Breast epithelium (tissue), 4 donors: ENCODE data around the gene LEPR. TPM values are rescaled to one million over a fixed set of nuclear protein-coding genes. Genes with fewer than 3 reads are reported as not detected.
"Not testable (repeated sequence)": the region's sequence is repeated elsewhere in the genome, so short reads cannot be mapped to it uniquely, and the experiment has no call there.

ENCODE experiments used
- DNase-seq, 2 donors: peaks; one replicate each; pipeline ENCODE4 v3.0.0-alpha.2; 2019; ENCODE audit warnings: low spot score in 2 of 2
- H3K27ac ChIP-seq, 2 donors: fragments of 200-600 bp; sonication (generic) in 1 of 2; one replicate each; pipeline ENCODE4 v1.5.1; 2016 to 2019; ENCODE audit warnings: mild to moderate bottlenecking in 1 of 2
- H3K27me3 ChIP-seq, 2 donors: fragments of 200-600 bp; sonication (generic) in 1 of 2; one replicate each; pipeline versions ENCODE4 v1.5.1 to v1.6.0; 2017 to 2019; ENCODE audit warnings: control low read depth in 1 of 2, mild to moderate bottlenecking in 1 of 2
- H3K36me3 ChIP-seq: fragments of 200-600 bp; one replicate; pipeline ENCODE4 v1.5.1; 2019
- H3K4me1 ChIP-seq, 2 donors: fragments of 200-600 bp; sonication (generic); one replicate each; pipeline ENCODE4 v1.5.1; 2016 to 2019; ENCODE audit warnings: control low read depth in 1 of 2
- H3K4me3 ChIP-seq, 3 donors: fragments of 200-600 bp; sonication (generic); 1 replicate in 2 of 3; 2 replicates in 1 of 3; pipeline ENCODE4 v1.5.1; 2016 to 2019; ENCODE audit warnings: mild to moderate bottlenecking in 3 of 3, moderate library complexity in 2 of 3
- H3K9me3 ChIP-seq, 2 donors: fragments of 200-600 bp; sonication (generic) in 1 of 2; one replicate each; pipeline ENCODE4 v1.5.1; 2016 to 2019; ENCODE audit warnings: control low read depth in 1 of 2
- CTCF ChIP-seq, 3 donors: fragments of 450-650 bp; IDR thresholded peaks; one replicate each; pipeline ENCODE4 v1.5.1; 2016 to 2017; ENCODE audit warnings: antibody characterized with exemption in 3 of 3, mild to moderate bottlenecking in 3 of 3, moderate library complexity in 3 of 3
- POLR2A ChIP-seq: fragments of 450-650 bp; IDR thresholded peaks from one replicate; pipeline ENCODE4 v1.6.1; 2016; ENCODE audit warnings: antibody characterized with exemption, mild to moderate bottlenecking, moderate library complexity
- POLR2AphosphoS5 ChIP-seq, 3 donors: sonication (generic); formaldehyde crosslinking; IDR thresholded peaks; one replicate each; pipeline ENCODE4 v1.6.1; 2017; ENCODE audit warnings: antibody characterized with exemption in 3 of 3
- intact Hi-C: fragments of 100-400 bp; cut with DNase I; formaldehyde crosslinking; loops from one replicate; pipeline ENCODE4 v1.15.1; 2023; ENCODE audit warnings: low total_unique reads
- total RNA-seq, 3 donors: library from RNA; depleted of rRNA; stranded (reverse); fragments of >200 nt; gene quantifications; one replicate each; pipeline ENCODE4 v1.1.0, GENCODE V29; 2016

LEPR gene
- total RNA-seq, 3 donors from 2014 or later: 23.3 to 49.5 (median 23.5) TPM

GRCh38 chr1:65456481-65456880, 36.0 kb downstream of the LEPR start:
- TF ChIP-seq POLR2A (no peak), CTCF (IDR thresholded peaks at IDR 0.05) (no peak), POLR2AphosphoS5 (IDR thresholded peaks at IDR 0.05) (no peak)
- intact Hi-C loops: no loop called here
- no peaks in the 10 kb centered on the region for H3K4me1 ChIP-seq
- H3K4me3 ChIP-seq: no peak overlapping the region
- H3K9me3 ChIP-seq: no peaks in the 10 kb centered on the region
- DNase-seq: no peak
- H3K27ac ChIP-seq: no peak overlapping the region
- H3K27me3 ChIP-seq: no peaks in the 10 kb centered on the region
- no peaks in the 10 kb centered on the region for H3K36me3 ChIP-seq

GRCh38 chr1:65457868-65458267, 37.4 kb downstream of the LEPR start:
- H3K27me3 ChIP-seq: no peaks in the 10 kb centered on the region
- no peaks in the 10 kb centered on the region for H3K36me3 ChIP-seq
- no peak overlapping the region for H3K27ac ChIP-seq
- H3K9me3 ChIP-seq: no peaks in the 10 kb centered on the region
- H3K4me3 ChIP-seq: no peak overlapping the region
- no peaks in the 10 kb centered on the region for H3K4me1 ChIP-seq
- intact Hi-C loops: no loop called here
- TF ChIP-seq POLR2AphosphoS5 (IDR thresholded peaks at IDR 0.05) (no peak), POLR2A (no peak), CTCF (IDR thresholded peaks at IDR 0.05) (no peak)
- DNase-seq: no peak

GRCh38 chr1:65458730-65459396, 38.4 kb downstream of the LEPR start:
- no peaks in the 10 kb centered on the region for H3K9me3 ChIP-seq
- no peak for DNase-seq
- peak overlapping the region in 1 of 2 donors; percentile 11 for H3K27ac ChIP-seq
- no peaks in the 10 kb centered on the region for H3K4me1 ChIP-seq
- intact Hi-C loops: no loop called here
- H3K27me3 ChIP-seq: no peaks in the 10 kb centered on the region
- no peaks in the 10 kb centered on the region for H3K36me3 ChIP-seq
- TF ChIP-seq CTCF (IDR thresholded peaks at IDR 0.05): no peak
- no peak for TF ChIP-seq POLR2A
- TF ChIP-seq POLR2AphosphoS5 (IDR thresholded peaks at IDR 0.05): no peak
- no peak overlapping the region for H3K4me3 ChIP-seq

- no peaks in the 10 kb centered on the region for H3K4me1 ChIP-seq
- H3K36me3 ChIP-seq: no peaks in the 10 kb centered on the region
- no peak overlapping the region for H3K4me3 ChIP-seq
- intact Hi-C loops: no loop called here
- DNase-seq: no peak
- H3K27me3 ChIP-seq: no peaks in the 10 kb centered on the region
- no peaks in the 10 kb centered on the region for H3K9me3 ChIP-seq
- TF ChIP-seq POLR2A (no peak), CTCF (IDR thresholded peaks at IDR 0.05) (peak in 2 of 3 donors; percentile 18 to 25), POLR2AphosphoS5 (IDR thresholded peaks at IDR 0.05) (no peak)
- H3K27ac ChIP-seq: peak overlapping the region in 1 of 2 donors; percentile 11
Measured at GRCh38 chr1:65459397-65459768, 38.9 kb downstream of the LEPR start.

- H3K4me3 ChIP-seq, H3K27me3 ChIP-seq, H3K4me1 ChIP-seq, H3K9me3 ChIP-seq, H3K36me3 ChIP-seq, DNase-seq, H3K27ac ChIP-seq, intact Hi-C loops: not testable (repeated sequence)
Measured at GRCh38 chr1:65465837-65466236, 45.4 kb downstream of the LEPR start.

GRCh38 chr1:65467536-65467935, 47.1 kb downstream of the LEPR start:
- Histone ChIP-seq H3K4me3 (no peak overlapping the region), H3K9me3 (no peaks in the 10 kb centered on the region), H3K4me1 (no peaks in the 10 kb centered on the region), H3K27me3 (no peaks in the 10 kb centered on the region), H3K36me3 (no peaks in the 10 kb centered on the region), H3K27ac (no peak overlapping the region)
- intact Hi-C loops: no loop called here
- DNase-seq: no peak
- TF ChIP-seq POLR2AphosphoS5 (IDR thresholded peaks at IDR 0.05) (no peak), POLR2A (no peak)
